ENCODE results near the gene CCDC178. TPM values are rescaled to one million over a fixed set of nuclear protein-coding genes. Genes with fewer than 3 reads are reported as not detected.

CCDC178 gene
- polyA plus RNA-seq, 1 donor from 2014 or later, result not detected

DNA sequence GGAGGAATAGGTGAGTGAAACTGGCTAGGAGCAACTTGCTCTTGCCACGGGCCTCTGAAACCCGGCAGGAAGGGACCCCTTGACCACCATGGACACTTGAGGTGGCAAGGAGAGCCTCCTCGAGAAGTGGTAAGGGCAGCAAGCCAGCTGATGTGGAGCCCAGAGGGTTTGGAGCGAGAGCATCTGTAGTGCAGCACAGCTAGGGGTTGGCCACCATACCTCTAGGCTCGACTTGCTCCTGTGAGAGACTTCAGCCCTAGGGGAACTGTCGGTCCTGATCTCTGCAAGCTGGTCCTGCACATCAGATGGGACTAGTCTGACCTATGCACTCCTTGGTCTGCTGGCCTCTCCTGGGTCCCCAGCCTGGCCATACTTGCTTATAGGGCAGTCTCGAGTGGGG lies 158.4 kb downstream of the CCDC178 start:
- Histone ChIP-seq H3K36me3 (ENCODE audit: insufficient read depth, low read length) (no peaks in the 10 kb centered on the region), H3K4me3 (ENCODE audit: low read length) (no peak overlapping the region), H3K27me3 (ENCODE audit: insufficient read depth, low read depth, low read length) (no peaks in the 10 kb centered on the region), H3K27ac (ENCODE audit: low read length) (no peak overlapping the region), H4K20me1 (ENCODE audit: insufficient read depth) (no peaks in the 10 kb centered on the region), H2AFZ (ENCODE audit: low read depth, low read length) (no peak overlapping the region), H3K9ac (ENCODE audit: low read length) (no peak overlapping the region), H3K9me2 (ENCODE audit: insufficient read depth, low read length) (no peaks in the 10 kb centered on the region), H3K4me2 (ENCODE audit: low read length) (no peak overlapping the region), H3K79me2 (replicated peaks; ENCODE audit: insufficient read depth, low read length) (no peaks in the 10 kb centered on the region), H3F3A (ENCODE audit: insufficient read depth, low read length, poor library complexity, severe bottlenecking) (no peaks in the 10 kb centered on the region), H3K9me3 (ENCODE audit: low read length) (no peaks in the 10 kb centered on the region)
- TF ChIP-seq, protein P1, sequence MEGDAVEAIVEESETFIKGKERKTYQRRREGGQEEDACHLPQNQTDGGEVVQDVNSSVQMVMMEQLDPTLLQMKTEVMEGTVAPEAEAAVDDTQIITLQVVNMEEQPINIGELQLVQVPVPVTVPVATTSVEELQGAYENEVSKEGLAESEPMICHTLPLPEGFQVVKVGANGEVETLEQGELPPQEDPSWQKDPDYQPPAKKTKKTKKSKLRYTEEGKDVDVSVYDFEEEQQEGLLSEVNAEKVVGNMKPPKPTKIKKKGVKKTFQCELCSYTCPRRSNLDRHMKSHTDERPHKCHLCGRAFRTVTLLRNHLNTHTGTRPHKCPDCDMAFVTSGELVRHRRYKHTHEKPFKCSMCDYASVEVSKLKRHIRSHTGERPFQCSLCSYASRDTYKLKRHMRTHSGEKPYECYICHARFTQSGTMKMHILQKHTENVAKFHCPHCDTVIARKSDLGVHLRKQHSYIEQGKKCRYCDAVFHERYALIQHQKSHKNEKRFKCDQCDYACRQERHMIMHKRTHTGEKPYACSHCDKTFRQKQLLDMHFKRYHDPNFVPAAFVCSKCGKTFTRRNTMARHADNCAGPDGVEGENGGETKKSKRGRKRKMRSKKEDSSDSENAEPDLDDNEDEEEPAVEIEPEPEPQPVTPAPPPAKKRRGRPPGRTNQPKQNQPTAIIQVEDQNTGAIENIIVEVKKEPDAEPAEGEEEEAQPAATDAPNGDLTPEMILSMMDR (IDR thresholded peaks at IDR 0.05; ENCODE audit: poor library complexity, severe bottlenecking), result no peak
- TF ChIP-seq SMC3 (conservative IDR thresholded peaks at IDR 0.05; ENCODE audit: poor library complexity) (no peak), TAF1 (IDR thresholded peaks at IDR 0.05; ENCODE audit: low read depth) (no peak), EZH2 (IDR thresholded peaks at IDR 0.05; ENCODE audit: borderline replicate concordance, insufficient read depth, low read length, poor library complexity, severe bottlenecking) (no peak), POLR2AphosphoS5 (IDR thresholded peaks at IDR 0.05) (no peak), MXI1 (conservative IDR thresholded peaks at IDR 0.05; ENCODE audit: poor library complexity, severe bottlenecking) (no peak), RAD21 (conservative IDR thresholded peaks at IDR 0.05) (no peak), EP300 (conservative IDR thresholded peaks at IDR 0.05; ENCODE audit: poor library complexity, severe bottlenecking) (no peak)
- TF ChIP-seq, protein P2, sequence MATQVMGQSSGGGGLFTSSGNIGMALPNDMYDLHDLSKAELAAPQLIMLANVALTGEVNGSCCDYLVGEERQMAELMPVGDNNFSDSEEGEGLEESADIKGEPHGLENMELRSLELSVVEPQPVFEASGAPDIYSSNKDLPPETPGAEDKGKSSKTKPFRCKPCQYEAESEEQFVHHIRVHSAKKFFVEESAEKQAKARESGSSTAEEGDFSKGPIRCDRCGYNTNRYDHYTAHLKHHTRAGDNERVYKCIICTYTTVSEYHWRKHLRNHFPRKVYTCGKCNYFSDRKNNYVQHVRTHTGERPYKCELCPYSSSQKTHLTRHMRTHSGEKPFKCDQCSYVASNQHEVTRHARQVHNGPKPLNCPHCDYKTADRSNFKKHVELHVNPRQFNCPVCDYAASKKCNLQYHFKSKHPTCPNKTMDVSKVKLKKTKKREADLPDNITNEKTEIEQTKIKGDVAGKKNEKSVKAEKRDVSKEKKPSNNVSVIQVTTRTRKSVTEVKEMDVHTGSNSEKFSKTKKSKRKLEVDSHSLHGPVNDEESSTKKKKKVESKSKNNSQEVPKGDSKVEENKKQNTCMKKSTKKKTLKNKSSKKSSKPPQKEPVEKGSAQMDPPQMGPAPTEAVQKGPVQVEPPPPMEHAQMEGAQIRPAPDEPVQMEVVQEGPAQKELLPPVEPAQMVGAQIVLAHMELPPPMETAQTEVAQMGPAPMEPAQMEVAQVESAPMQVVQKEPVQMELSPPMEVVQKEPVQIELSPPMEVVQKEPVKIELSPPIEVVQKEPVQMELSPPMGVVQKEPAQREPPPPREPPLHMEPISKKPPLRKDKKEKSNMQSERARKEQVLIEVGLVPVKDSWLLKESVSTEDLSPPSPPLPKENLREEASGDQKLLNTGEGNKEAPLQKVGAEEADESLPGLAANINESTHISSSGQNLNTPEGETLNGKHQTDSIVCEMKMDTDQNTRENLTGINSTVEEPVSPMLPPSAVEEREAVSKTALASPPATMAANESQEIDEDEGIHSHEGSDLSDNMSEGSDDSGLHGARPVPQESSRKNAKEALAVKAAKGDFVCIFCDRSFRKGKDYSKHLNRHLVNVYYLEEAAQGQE (IDR thresholded peaks at IDR 0.05; ENCODE audit: borderline replicate concordance), result no peak

DNA sequence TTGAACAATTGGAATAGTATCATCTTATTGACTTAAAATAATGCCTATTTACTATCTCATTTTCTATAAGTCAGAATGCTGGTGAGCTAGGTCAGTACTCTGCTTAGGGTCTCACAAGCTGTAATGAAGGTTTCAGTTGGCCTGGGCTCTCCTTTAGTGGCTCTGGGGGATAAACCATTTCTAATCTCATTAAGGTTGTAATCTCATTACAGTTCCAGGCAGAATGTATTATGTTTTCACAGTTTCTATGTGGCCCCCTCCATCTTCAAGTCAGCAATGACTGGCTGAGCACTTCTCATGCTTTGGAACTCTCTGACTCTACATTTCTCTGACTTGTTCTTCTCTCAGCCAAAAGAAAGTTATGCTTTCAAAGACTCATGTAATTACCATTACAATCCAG lies 163.1 kb downstream of the CCDC178 start:
- Histone ChIP-seq H3K27me3 (ENCODE audit: insufficient read depth, low read depth, low read length) (no peaks in the 10 kb centered on the region), H3K9me3 (ENCODE audit: low read length) (no peaks in the 10 kb centered on the region), H3K79me2 (replicated peaks; ENCODE audit: insufficient read depth, low read length) (no peaks in the 10 kb centered on the region), H3K4me3 (ENCODE audit: low read length) (no peak overlapping the region), H3K9me2 (ENCODE audit: insufficient read depth, low read length) (no peaks in the 10 kb centered on the region), H4K20me1 (ENCODE audit: insufficient read depth) (no peaks in the 10 kb centered on the region), H2AFZ (ENCODE audit: low read depth, low read length) (no peak overlapping the region), H3K4me2 (ENCODE audit: low read length) (no peak overlapping the region), H3K36me3 (ENCODE audit: insufficient read depth, low read length) (no peaks in the 10 kb centered on the region), H3K27ac (ENCODE audit: low read length) (no peak overlapping the region), H3F3A (ENCODE audit: insufficient read depth, low read length, poor library complexity, severe bottlenecking) (no peaks in the 10 kb centered on the region), H3K9ac (ENCODE audit: low read length) (no peak overlapping the region)
- TF ChIP-seq RAD21 (conservative IDR thresholded peaks at IDR 0.05) (no peak), POLR2AphosphoS5 (IDR thresholded peaks at IDR 0.05) (no peak), TAF1 (IDR thresholded peaks at IDR 0.05; ENCODE audit: low read depth) (no peak), SMC3 (conservative IDR thresholded peaks at IDR 0.05; ENCODE audit: poor library complexity) (no peak), EP300 (conservative IDR thresholded peaks at IDR 0.05; ENCODE audit: poor library complexity, severe bottlenecking) (no peak), EZH2 (IDR thresholded peaks at IDR 0.05; ENCODE audit: borderline replicate concordance, insufficient read depth, low read length, poor library complexity, severe bottlenecking) (no peak), MXI1 (conservative IDR thresholded peaks at IDR 0.05; ENCODE audit: poor library complexity, severe bottlenecking) (no peak)
- TF ChIP-seq, protein P2 (IDR thresholded peaks at IDR 0.05; ENCODE audit: borderline replicate concordance), result no peak
- TF ChIP-seq, protein P1 (IDR thresholded peaks at IDR 0.05; ENCODE audit: poor library complexity, severe bottlenecking), result no peak
